Astrocyte (in vitro differentiated cells and primary cell): ENCODE data around the gene RGL1. TPM values are rescaled to one million over a fixed set of nuclear protein-coding genes. Genes with fewer than 3 reads are reported as not detected.

ENCODE experiments used
- DNase-seq: peaks from one replicate; pipeline ENCODE4 v3.0.0-alpha.2; 2010; ENCODE audit warnings: low read depth
- FAIRE-seq: peaks from 2 replicates; lab custom pipeline; 2011; peaks lifted over from hg19 to GRCh38; lab: Jason Lieb, UNC
- H2AFZ ChIP-seq: 2 replicates; pipeline ENCODE4 v1.6.0; 2012; ENCODE audit warnings: low read depth, low read length, inconsistent platforms
- H3K27ac ChIP-seq: 2 replicates; pipeline ENCODE4 v1.5.1; 2011; ENCODE audit warnings: low read depth, low read length, inconsistent platforms
- H3K27me3 ChIP-seq: 2 replicates; pipeline ENCODE4 v1.6.0; 2011; ENCODE audit warnings: low read length, inconsistent platforms; ENCODE audit not compliant: insufficient read depth
- H3K36me3 ChIP-seq: 2 replicates; pipeline ENCODE4 v1.5.1; 2011; ENCODE audit warnings: low read length, inconsistent platforms; ENCODE audit not compliant: insufficient read depth
- H3K4me1 ChIP-seq: 2 replicates; pipeline ENCODE4 v1.5.1; 2011; ENCODE audit warnings: low read length, inconsistent platforms; ENCODE audit not compliant: insufficient read depth
- H3K4me2 ChIP-seq: 2 replicates; pipeline ENCODE4 v1.6.0; 2012; ENCODE audit warnings: low read length, inconsistent platforms
- H3K4me3 ChIP-seq: 2 replicates; pipeline ENCODE4 v1.5.1; 2011; ENCODE audit warnings: low read depth, mild to moderate bottlenecking, low read length, inconsistent platforms; ENCODE audit not compliant: insufficient read depth
- H3K79me2 ChIP-seq: 2 replicates; pipeline ENCODE4 v1.6.0; 2012; ENCODE audit warnings: mild to moderate bottlenecking, low read length, inconsistent platforms; ENCODE audit not compliant: insufficient read depth
- H3K9ac ChIP-seq: 2 replicates; pipeline ENCODE4 v1.6.0; 2012; ENCODE audit warnings: mild to moderate bottlenecking, low read length, inconsistent platforms
- H3K9me3 ChIP-seq: 2 replicates; pipeline ENCODE4 v1.5.1; 2012; ENCODE audit warnings: low read depth, mild to moderate bottlenecking, low read length, inconsistent platforms; ENCODE audit not compliant: insufficient read depth
- H4K20me1 ChIP-seq: 2 replicates; pipeline ENCODE4 v1.6.0; 2012; ENCODE audit warnings: low read length, inconsistent platforms; ENCODE audit not compliant: insufficient read depth
- H3K27ac Mint-ChIP-seq: one replicate; pipeline ENCODE4 v1.8.0; 2021; ENCODE audit warnings: mild to moderate bottlenecking, mixed read lengths; ENCODE audit not compliant: unreplicated experiment
- H3K27me3 Mint-ChIP-seq: one replicate; pipeline ENCODE4 v1.8.0; 2021; ENCODE audit warnings: low read depth, mixed read lengths; ENCODE audit not compliant: unreplicated experiment
- H3K36me3 Mint-ChIP-seq: one replicate; pipeline ENCODE4 v1.8.0; 2021; ENCODE audit warnings: low read depth, mixed read lengths; ENCODE audit not compliant: unreplicated experiment
- H3K4me1 Mint-ChIP-seq: one replicate; pipeline ENCODE4 v1.8.0; 2021; ENCODE audit warnings: low read depth, mixed read lengths; ENCODE audit not compliant: unreplicated experiment
- H3K4me3 Mint-ChIP-seq: one replicate; pipeline ENCODE4 v1.8.0; 2021; ENCODE audit warnings: mild to moderate bottlenecking, moderate library complexity, mixed read lengths; ENCODE audit not compliant: unreplicated experiment
- H3K9me3 Mint-ChIP-seq: one replicate; pipeline ENCODE4 v1.8.0; 2021; ENCODE audit warnings: mild to moderate bottlenecking, mixed read lengths; ENCODE audit not compliant: unreplicated experiment
- CTCF ChIP-seq: IDR thresholded peaks from 2 replicates; pipeline ENCODE4 v1.5.1; 2011; ENCODE audit warnings: low read depth, mild to moderate bottlenecking, inconsistent platforms, low read length, moderate library complexity; ENCODE audit not compliant: insufficient read depth
- EZH2 ChIP-seq: IDR thresholded peaks from 2 replicates; pipeline ENCODE4 v1.6.1; 2012; ENCODE audit warnings: mild to moderate bottlenecking, low read length, inconsistent platforms; ENCODE audit not compliant: insufficient read depth
- total RNA-seq: library from RNA; stranded (reverse); gene quantifications from 2 replicates; pipeline ENCODE4 v1.2.1, GENCODE V29; 2021

Gene RGL1
- total RNA-seq, 1 donor from 2014 or later: 10.1 TPM

GRCh38 chr1:183806125-183806524 is 1.2 kb downstream of the RGL1 start:
- Histone ChIP-seq H3K9ac (peak overlapping the region; percentile 88), H3K4me1 (peaks cover 30% of the 10 kb centered on the region), H3K36me3 (no peaks in the 10 kb centered on the region), H3K27ac (peak overlapping the region; percentile 11), H3K79me2 (peaks cover 11% of the 10 kb centered on the region), H3K4me2 (peak overlapping the region; percentile 97), H2AFZ (no peak overlapping the region), H3K4me3 (peak overlapping the region; percentile 93), H3K9me3 (peaks cover 3% of the 10 kb centered on the region), H3K27me3 (no peaks in the 10 kb centered on the region), H4K20me1 (peaks cover 9% of the 10 kb centered on the region)
- DNase-seq: peak; percentile 78
- Mint-ChIP-seq H3K27ac (no peak overlapping the region), H3K27me3 (no peaks in the 10 kb centered on the region), H3K4me3 (peak overlapping the region; percentile 88), H3K36me3 (peaks cover 7% of the 10 kb centered on the region), H3K9me3 (peaks cover 10% of the 10 kb centered on the region), H3K4me1 (peaks cover 33% of the 10 kb centered on the region)
- FAIRE-seq: no peak
- TF ChIP-seq EZH2 (no peak), CTCF (no peak)

- no peaks in the 10 kb centered on the region for H3K27me3 Mint-ChIP-seq
- Histone ChIP-seq H3K4me1 (peaks cover 30% of the 10 kb centered on the region), H3K36me3 (no peaks in the 10 kb centered on the region), H2AFZ (no peak overlapping the region), H3K79me2 (peaks cover 11% of the 10 kb centered on the region), H3K4me2 (peak overlapping the region; percentile 97), H3K9me3 (peaks cover 1% of the 10 kb centered on the region), H4K20me1 (peaks cover 9% of the 10 kb centered on the region), H3K4me3 (peak overlapping the region; percentile 93), H3K27me3 (no peaks in the 10 kb centered on the region), H3K27ac (no peak overlapping the region), H3K9ac (peak overlapping the region; percentile 88)
- DNase-seq (no peak), FAIRE-seq (no peak)
- peak overlapping the region; percentile 88 for H3K4me3 Mint-ChIP-seq
- H3K9me3 Mint-ChIP-seq: peaks cover 10% of the 10 kb centered on the region
- TF ChIP-seq EZH2 (no peak), CTCF (no peak)
- peaks cover 38% of the 10 kb centered on the region for H3K4me1 Mint-ChIP-seq
- no peak overlapping the region for H3K27ac Mint-ChIP-seq
- H3K36me3 Mint-ChIP-seq: peaks cover 5% of the 10 kb centered on the region
These were observed 1.8 kb downstream of the RGL1 start for GRCh38 chr1:183806675-183807074.

GRCh38 chr1:183807549-183808168 is 2.7 kb downstream of the RGL1 start:
- Mint-ChIP-seq H3K4me1 (peaks cover 42% of the 10 kb centered on the region), H3K9me3 (peaks cover 6% of the 10 kb centered on the region)

More at GRCh38 chr1:183807549-183808168, 2.7 kb downstream of the RGL1 start:
- no peaks in the 10 kb centered on the region for H3K36me3 ChIP-seq
- DNase-seq: peak; percentile 85
- H3K27me3 ChIP-seq: no peaks in the 10 kb centered on the region
- peaks cover 9% of the 10 kb centered on the region for H4K20me1 ChIP-seq
- Mint-ChIP-seq H3K36me3 (peaks cover 5% of the 10 kb centered on the region), H3K4me3 (no peak overlapping the region), H3K27me3 (no peaks in the 10 kb centered on the region), H3K27ac (no peak overlapping the region)
- H3K9me3 ChIP-seq: no peaks in the 10 kb centered on the region
- FAIRE-seq: no peak
- TF ChIP-seq EZH2 (no peak), CTCF (no peak)
- H3K4me1 ChIP-seq: peaks cover 39% of the 10 kb centered on the region
- H3K27ac ChIP-seq: no peak overlapping the region
- no peak overlapping the region for H3K9ac ChIP-seq
- H3K79me2 ChIP-seq: peaks cover 11% of the 10 kb centered on the region
- peak overlapping the region; percentile 97 for H3K4me2 ChIP-seq
- H2AFZ ChIP-seq: no peak overlapping the region
- no peak overlapping the region for H3K4me3 ChIP-seq
